ENCODE measurements around the gene ELMO1.

The ELMO1 gene

GRCh38 chr7:37186753-37187152, 261.9 kb downstream of the ELMO1 start:
- TF ChIP-seq CTCF (IDR thresholded peaks at IDR 0.05; ENCODE audit: extremely low read depth, insufficient read depth, missing control alignments) = no peak
- in situ Hi-C loops (cut with MboI; ENCODE audit: low pct_unique_long_range_greater_than_20kb, low sequenced_read_pairs, unreplicated experiment) = loop anchor here (25.0 kb wide), 3 partner anchors 199 to 699 kb away; no protein-coding TSS in a partner anchor
- no peak for DNase-seq (ENCODE audit: low spot score)

- no peak for TF ChIP-seq CTCF (IDR thresholded peaks at IDR 0.05; ENCODE audit: extremely low read depth, insufficient read depth, missing control alignments)
- no peak for DNase-seq (ENCODE audit: low spot score)
- in situ Hi-C loops (cut with MboI; ENCODE audit: low pct_unique_long_range_greater_than_20kb, low sequenced_read_pairs, unreplicated experiment) = loop anchor here (25.0 kb wide), 3 partner anchors 194 to 694 kb away; no protein-coding TSS in a partner anchor
These were observed 267.1 kb downstream of the ELMO1 start for GRCh38 chr7:37181550-37181932.

- in situ Hi-C loops (cut with MboI; ENCODE audit: low pct_unique_long_range_greater_than_20kb, low sequenced_read_pairs, unreplicated experiment) = loop anchor here (25.0 kb wide), 3 partner anchors 194 to 694 kb away; no protein-coding TSS in a partner anchor
- DNase-seq (ENCODE audit: low spot score) = no peak
- TF ChIP-seq CTCF (IDR thresholded peaks at IDR 0.05; ENCODE audit: extremely low read depth, insufficient read depth, missing control alignments) = no peak
These were observed 267.7 kb downstream of the ELMO1 start for GRCh38 chr7:37180828-37181549.

- no peak for TF ChIP-seq CTCF (IDR thresholded peaks at IDR 0.05; ENCODE audit: extremely low read depth, insufficient read depth, missing control alignments)
- in situ Hi-C loops (cut with MboI; ENCODE audit: low pct_unique_long_range_greater_than_20kb, low sequenced_read_pairs, unreplicated experiment) = loop anchor here (25.0 kb wide), 3 partner anchors 189 to 689 kb away; no protein-coding TSS in a partner anchor
- no peak for DNase-seq (ENCODE audit: low spot score)
These were observed 272.6 kb downstream of the ELMO1 start for GRCh38 chr7:37176079-37176478.

GRCh38 chr7:37174460-37174859, 274.2 kb downstream of the ELMO1 start:
- DNase-seq (ENCODE audit: low spot score) = no peak
- in situ Hi-C loops (cut with MboI; ENCODE audit: low pct_unique_long_range_greater_than_20kb, low sequenced_read_pairs, unreplicated experiment) = no loop called here
- no peak for TF ChIP-seq CTCF (IDR thresholded peaks at IDR 0.05; ENCODE audit: extremely low read depth, insufficient read depth, missing control alignments)

GRCh38 chr7:37173670-37174069, 275.0 kb downstream of the ELMO1 start:
- no peak for DNase-seq (ENCODE audit: low spot score)
- in situ Hi-C loops (cut with MboI; ENCODE audit: low pct_unique_long_range_greater_than_20kb, low sequenced_read_pairs, unreplicated experiment) = no loop called here
- TF ChIP-seq CTCF (IDR thresholded peaks at IDR 0.05; ENCODE audit: extremely low read depth, insufficient read depth, missing control alignments) = no peak

All from GM13977 (cell line).